COLO668 (cell line): ENCODE measurements around the gene SIRPB1.
"Not testable (repeated sequence)": the region's sequence is repeated elsewhere in the genome, so short reads cannot be mapped to it uniquely, and the experiment has no call there.

Experiments
- DNase-seq: peaks from one replicate; lab custom pipeline; 2025; ENCODE audit not compliant: unreplicated experiment; lab: John Stamatoyannopoulos, UW

SIRPB1 gene

GRCh38 chr20:1637226-1637625 is 17.4 kb upstream of the SIRPB1 start:
- DNase-seq = no peak

- no peak for DNase-seq
Observed at GRCh38 chr20:1636621-1637020, 16.8 kb upstream of the SIRPB1 start.

- DNase-seq = no peak
Observed at GRCh38 chr20:1635291-1635979, 15.6 kb upstream of the SIRPB1 start.

GRCh38 chr20:1633535-1633934 is 13.7 kb upstream of the SIRPB1 start:
- DNase-seq = no peak

GRCh38 chr20:1632178-1632577 is 12.4 kb upstream of the SIRPB1 start:
- no peak for DNase-seq

GRCh38 chr20:1631309-1632151 is 11.7 kb upstream of the SIRPB1 start:
- no peak for DNase-seq

- no peak for DNase-seq
Observed at GRCh38 chr20:1630186-1630585, 10.4 kb upstream of the SIRPB1 start.

GRCh38 chr20:1629321-1629720 is 9.5 kb upstream of the SIRPB1 start:
- DNase-seq = no peak

GRCh38 chr20:1628621-1629020 is 8.8 kb upstream of the SIRPB1 start:
- no peak for DNase-seq

- DNase-seq = no peak
Observed at GRCh38 chr20:1627200-1627550, 7.4 kb upstream of the SIRPB1 start.

GRCh38 chr20:1626528-1627199 is 6.9 kb upstream of the SIRPB1 start:
- DNase-seq = no peak

GRCh38 chr20:1625083-1625690 is 5.4 kb upstream of the SIRPB1 start:
- no peak for DNase-seq

GRCh38 chr20:1623501-1624205 is 3.8 kb upstream of the SIRPB1 start:
- no peak for DNase-seq

GRCh38 chr20:1622450-1622849 is 2.6 kb upstream of the SIRPB1 start:
- no peak for DNase-seq

GRCh38 chr20:1621316-1621715 is 1.5 kb upstream of the SIRPB1 start:
- DNase-seq = no peak

- DNase-seq = no peak
Observed at GRCh38 chr20:1618954-1619540, 762 bp downstream of the SIRPB1 start.

GRCh38 chr20:1618479-1618878 is 1.3 kb downstream of the SIRPB1 start:
- DNase-seq = no peak

GRCh38 chr20:1616858-1617434 is 2.9 kb downstream of the SIRPB1 start:
- no peak for DNase-seq

- not testable (repeated sequence) for DNase-seq
Observed at GRCh38 chr20:1610404-1610803, 9.4 kb downstream of the SIRPB1 start.

GRCh38 chr20:1608678-1609347 is 11.0 kb downstream of the SIRPB1 start:
- not testable (repeated sequence) for DNase-seq
